ENCODE results near the gene CEP170B.
"Not testable (repeated sequence)": the region's sequence is repeated elsewhere in the genome, so short reads cannot be mapped to it uniquely, and the experiment has no call there.

CEP170B gene

DNA sequence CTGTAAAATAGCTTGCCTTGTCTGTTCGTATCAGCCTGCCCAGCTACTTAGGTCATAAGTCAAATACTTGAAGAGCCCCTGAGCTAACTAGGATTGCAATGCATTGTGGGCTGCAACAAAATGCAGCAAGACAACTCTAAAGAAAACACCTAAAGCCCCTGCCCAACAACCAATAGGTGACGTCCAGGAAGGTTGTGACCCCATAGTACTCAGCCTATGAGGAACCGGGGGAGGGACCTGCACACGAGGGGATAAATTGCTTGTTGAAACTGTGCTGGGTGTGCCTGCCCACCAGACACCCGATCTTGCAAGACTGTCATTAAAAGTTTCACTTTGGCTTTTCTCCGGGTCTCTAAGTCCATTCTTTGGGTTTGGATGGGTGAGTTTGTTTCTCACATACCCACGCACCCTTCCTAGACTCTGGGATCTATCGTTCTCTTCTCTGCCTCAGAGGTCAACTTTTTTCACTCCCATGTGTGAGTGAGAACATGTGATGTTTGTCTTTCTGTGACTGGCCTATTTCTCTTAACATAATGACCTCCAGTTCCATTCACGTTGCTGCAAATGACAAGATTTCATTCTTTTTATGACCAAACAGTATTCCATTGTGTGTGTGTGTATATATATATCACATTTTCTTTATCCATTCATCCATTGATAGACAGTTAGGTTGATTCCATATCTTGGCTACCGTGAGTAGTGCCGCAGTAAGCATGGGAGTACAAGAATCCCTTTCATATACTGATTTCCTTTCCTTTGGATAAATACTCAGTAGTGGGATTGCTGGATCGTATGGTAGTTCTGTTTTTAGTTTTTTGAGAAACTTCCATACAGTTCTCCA, 54.3 kb downstream of the CEP170B start:
- DNase-seq: not testable (repeated sequence)

DNA sequence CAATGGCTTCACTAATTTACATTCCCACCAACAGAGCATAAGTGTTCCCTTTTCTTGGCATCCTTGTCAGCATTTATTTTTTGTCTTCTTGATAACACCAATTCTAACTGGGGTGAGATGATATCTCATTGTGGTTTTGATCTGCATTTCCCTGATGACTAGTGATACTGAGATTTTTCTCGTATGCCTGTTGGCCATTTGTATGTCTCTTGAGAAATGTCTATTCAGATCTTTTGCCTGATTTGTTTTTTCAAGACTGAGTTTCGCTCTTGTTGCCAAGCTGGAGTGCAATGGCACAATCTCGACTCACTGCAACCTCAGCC, 54.9 kb downstream of the CEP170B start:
- no peak for DNase-seq

DNA sequence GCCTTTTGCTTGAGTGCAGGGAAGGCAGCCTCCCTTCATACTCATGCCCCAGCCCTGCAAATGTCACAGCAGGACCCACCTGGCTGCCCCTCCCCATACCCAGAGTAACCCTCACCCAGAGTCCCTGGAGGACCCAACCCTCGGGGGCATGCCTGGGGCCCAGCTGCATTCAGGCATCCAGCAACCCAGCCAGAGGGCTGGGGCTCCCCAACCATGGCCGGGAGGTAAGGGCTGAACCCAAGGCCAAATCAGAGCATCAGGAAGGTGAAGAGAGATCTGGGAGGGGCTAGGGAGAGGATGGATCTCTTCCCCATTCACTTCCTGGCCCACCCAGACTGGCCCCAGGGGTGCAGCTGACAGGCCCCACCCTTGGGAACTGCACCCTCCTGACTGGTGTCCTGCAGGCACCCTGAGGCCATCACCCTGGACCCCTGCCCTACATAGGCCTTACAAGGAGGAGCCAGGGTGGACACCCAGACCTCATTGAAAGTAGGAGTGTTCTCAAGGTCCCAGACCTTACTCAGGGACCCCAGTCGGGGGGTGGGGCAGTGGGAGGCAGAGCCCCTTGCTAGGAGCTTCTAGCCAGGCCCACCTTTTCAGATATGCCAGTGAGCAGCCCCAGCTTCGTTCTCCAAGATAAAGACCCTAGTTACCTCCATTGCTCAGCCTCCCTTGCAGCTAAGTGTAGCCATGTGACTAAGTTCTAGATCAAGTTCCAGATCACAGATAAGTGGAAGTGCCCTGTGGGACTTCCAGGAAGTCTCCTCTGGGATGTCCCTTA, 58.8 kb downstream of the CEP170B start:
- no peak for DNase-seq

DNA sequence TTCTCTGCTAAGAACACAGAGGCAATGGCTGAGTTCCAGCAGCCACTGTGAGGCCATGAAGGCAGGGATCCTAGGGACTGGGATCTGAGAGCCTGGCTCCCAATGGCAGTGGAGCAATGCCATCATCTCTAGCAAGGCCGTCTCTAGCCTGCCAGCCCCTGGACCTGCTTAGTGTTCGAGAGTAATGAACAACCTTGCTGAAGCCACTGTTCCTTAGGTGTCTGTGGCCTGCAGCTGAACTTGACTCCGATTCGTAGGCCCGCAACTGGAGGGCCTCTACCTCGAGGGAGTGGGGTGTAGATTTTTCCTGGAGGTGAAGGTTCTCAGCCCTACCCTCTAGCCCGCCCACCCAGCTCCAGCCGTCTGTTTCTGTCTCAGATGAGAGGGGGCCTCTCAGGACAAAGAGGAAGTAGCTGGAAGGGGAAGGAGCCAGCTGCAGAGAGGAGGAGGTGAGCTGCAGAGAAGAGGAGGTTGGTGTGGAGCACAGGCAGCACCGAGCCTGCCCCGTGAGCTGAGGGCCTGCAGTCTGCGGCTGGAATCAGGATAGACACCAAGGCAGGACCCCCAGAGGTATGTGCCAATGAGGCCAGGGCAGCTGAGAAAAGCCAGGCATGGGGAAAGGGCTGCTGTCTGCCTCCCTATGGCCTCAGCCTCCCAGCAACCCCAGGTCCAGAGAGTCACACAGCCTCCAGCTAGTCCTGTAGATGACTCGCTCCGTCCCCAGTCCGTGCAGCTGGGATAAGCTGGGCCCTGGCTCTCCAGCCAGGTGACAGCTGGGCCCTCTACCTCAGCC, 59.5 kb downstream of the CEP170B start, which contains the start of gene PLD4:
Gene PLD4 (plus strand): TSS at position 459 of the 793 bp plus-strand sequence. CDS start 2,262 bp downstream, outside the sequence.
- no peak for DNase-seq

DNA sequence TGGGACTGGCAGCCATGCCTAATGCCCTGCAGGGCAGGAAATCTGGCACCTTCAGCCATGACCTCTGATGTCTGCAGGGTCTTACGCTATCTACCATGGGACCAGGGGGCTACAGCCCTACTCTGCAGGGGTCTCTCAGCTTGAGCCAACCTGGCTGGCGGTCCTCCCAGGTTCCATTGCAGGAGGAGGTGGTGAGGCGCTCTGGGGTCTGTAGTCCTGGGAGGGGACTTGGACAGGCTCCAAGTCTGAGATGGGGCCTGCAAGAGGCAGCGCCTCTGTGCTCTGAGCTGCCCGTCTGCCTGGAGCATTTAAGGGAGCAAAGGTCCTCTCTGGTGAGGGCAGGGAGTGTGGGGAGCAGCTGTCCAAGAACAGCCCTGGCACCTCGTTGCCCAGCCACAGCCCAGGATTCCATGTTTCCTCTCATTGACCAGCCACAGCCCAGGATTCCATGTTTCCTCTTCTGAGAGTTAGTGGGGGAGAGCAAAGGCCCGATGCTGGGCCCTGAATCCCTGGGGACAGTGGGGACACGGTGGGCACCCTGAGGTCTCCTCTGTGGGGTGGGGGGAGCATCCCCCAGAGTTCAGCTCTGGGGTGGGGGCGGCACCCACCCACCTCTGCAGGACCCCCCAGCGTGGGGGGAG, 60.3 kb downstream of the CEP170B start:
- no peak for DNase-seq

DNA sequence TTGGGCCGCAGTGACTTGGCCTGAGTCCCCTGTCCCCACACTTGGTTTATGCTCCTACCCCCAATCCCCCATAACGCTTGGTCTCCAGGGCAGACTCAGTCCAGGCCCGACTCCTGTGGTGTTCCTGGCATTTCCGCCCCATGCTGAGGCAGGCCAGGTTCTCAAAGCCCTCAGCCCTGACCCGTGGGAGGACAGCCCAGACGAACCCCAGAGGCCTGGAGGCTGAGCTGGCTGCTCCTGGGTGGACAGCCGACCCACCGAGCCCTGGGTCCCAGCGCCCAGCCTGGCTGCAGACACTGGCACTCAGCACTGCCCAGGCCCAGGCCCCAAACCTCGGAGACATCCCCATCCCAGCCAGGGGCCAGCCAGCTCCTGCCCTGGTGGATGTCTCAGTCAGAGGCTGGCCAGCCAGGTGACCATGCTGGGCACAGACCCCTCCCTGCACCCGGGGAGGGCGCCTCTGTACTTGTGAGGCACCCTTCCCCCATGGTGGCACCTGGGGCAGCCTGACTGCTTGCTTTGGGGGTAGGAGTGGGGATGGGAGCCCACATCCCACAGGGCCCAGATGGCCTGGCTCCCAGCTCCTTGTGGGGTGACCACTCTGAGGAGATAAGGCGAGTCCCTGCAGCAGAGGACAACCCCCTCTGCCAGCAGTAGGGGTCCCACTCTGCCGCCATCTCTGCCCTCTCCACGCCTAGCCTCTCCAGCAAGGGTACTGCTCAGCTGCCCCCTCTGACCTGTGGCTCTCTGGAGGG, 61.0 kb downstream of the CEP170B start:
- DNase-seq: no peak

DNA sequence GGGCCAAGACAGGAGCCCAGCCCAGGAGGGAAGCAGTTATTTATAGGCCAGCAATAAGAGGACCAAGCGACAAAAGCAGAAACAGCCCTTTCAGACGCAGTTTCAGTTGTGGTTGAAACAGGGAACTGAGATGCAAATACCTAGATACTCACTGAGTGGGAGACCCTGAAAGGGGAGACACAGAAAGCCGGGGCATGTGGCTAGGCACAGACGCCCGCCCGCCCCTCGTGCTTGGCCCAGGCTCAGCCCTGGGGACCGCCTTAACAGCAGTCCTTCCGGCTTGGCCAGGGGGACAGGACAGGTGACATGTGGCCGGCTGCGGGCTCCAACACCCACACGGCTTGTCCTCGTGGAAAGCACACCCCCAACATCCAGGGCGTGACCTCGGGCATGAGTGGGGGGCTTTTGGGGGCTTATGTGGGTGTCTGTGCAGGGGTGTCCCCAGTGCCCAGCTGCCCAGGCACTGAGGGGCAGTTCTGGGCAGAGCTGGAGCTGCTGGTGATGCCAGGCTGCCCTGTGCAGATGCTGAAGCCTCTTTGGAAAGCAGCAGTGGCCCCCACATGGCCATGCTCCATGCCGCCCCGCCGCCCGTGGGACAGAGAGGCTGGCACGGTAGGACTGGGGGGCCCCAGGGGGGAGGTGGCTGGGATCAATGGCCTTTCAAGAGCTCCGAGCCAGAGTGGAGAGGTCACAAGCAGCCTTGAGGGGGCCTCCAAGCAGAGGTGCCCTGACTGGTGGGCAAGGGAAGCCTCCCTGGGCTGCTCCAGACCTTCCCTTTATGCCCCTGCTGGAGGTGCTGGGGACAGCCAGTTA, 61.8 kb downstream of the CEP170B start:
- peak; percentile 10 for DNase-seq

DNA sequence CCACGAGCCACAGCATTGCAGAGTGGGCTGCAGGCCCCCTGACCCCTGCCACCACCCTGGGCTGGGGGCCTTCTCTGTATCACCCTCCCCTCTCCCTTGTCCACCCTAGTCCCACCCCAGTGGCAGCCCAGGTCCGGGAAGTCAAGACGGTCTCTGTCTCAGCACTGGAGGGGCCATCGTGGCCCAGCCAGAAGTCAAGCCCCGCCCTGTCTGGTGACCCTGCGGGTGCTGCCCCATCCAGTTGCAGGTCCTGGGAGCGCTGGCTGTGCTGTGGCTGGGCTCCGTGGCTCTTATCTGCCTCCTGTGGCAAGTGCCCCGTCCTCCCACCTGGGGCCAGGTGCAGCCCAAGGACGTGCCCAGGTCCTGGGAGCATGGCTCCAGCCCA, 62.4 kb downstream of the CEP170B start:
- no peak for DNase-seq

DNA sequence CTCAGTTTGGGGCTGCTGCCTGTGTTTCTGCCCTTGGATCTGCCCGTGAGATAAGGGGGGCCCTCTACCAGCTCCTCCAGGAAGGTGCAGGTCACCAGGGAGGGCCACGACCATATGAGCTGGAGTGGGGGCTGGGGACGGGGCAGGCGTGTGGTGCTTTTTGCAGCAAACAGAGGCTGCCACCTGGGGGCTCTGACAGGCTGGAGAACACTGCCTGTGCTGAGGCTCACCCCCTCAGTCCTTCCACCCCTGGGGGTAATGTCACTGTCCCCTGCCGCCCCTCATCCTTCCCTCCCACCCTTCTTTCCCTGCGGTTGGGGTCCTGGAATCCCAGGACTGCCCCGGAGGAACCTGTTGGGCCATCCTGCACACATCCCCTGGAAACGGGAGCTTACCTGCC, 62.8 kb downstream of the CEP170B start:
- no peak for DNase-seq

DNA sequence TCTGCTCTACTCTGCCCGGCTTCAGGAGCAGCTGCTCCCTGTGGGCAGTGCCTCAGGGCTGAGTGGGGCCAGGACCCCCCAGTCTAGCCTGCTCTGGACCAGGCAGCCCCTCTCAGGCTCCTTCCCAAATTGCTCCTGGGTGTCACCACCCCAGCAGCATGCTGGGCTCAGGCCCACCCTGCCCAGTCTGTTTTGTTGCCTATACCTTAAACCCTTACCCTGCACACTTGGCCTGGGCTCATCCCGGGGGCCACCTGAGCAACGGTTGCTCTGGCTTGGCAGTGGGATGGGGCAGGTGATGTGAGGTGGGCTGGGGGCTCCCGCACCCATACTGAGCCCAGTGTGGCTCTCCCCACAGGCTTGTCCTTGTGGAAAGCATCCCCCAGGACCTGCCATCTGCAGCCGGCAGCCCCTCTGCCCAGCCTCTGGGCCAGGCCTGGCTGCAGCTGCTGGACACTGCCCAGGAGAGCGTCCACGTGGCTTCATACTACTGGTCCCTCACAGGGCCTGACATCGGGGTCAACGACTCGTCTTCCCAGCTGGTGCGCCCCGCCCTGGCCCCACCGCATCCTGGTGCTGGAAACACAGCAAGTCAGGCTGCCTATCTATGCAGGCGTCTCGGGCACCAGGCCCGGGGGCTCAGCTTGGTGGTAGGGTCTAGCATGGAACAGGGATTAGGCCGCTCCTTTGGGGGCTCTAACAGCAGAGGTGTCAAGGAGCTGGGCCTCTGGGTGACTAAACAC, 63.5 kb downstream of the CEP170B start:
- DNase-seq: no peak

DNA sequence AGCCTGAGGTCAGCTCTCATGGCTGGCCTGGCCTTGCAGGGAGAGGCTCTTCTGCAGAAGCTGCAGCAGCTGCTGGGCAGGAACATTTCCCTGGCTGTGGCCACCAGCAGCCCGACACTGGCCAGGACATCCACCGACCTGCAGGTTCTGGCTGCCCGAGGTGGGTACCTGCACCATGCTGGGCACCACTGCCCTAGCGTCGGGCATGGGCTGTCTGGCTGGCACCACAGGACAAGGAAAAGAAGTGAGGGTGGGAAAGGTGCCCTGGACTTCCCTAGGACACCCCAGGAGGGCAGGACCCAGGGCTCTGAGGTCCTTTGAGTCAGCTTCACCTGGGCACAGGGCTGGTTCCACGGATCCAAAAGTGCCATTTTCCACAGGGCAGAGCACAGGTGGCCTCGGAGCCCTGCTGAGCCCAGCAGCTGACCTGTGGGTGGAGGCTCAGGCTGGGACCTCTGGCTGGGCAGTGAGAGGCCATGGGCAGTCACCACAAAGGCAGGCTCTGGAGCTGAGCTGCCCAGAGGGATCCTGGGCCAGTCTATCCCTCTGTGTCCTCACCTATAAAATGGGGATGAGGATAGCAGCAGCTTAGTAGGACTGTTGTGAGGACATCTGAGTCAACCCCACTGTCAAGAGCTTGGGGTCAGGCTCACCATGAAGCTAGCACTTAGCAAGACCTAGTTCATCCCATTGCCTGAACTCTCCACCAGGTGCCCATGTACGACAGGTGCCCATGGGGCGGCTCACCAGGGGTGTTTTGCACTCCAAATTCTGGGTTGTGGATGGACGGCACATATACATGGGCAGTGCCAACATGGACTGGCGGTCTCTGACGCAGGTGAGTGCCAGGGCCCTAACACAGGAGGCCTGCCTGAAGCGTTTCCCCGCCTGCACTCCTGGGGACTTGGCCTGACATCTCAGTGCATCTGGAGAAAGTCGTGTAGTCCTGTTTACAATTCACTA, 64.5 kb downstream of the CEP170B start:
- no peak for DNase-seq

DNA sequence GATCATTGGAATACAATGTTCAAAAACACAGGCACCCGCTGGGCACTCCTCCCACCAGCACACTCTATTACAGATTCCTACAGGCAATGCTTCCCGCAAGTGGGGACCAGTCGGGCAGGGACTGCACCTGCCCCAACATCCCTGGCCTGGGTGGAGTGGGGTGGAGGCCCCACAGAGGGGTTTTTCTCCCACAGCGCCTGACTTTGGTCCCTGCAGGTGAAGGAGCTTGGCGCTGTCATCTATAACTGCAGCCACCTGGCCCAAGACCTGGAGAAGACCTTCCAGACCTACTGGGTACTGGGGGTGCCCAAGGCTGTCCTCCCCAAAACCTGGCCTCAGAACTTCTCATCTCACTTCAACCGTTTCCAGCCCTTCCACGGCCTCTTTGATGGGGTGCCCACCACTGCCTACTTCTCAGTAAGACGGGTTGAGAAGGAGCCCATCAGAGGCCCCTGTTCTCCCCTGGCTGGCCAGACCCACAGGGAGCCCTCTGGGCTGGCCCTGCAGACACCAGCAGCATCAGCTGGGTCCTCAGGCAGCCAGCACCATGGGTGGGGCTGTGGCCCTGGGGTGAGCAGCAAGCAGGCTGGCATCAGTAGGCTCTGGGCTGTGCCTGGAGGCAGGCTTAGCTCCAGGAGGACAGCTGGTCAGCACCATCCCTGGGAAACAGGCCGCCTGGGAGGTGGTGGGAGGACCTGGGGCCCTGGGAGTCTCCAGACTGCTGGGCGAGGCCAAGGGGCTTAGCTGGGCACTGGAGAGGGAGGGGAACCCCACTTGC, 65.6 kb downstream of the CEP170B start:
- DNase-seq: no peak

DNA sequence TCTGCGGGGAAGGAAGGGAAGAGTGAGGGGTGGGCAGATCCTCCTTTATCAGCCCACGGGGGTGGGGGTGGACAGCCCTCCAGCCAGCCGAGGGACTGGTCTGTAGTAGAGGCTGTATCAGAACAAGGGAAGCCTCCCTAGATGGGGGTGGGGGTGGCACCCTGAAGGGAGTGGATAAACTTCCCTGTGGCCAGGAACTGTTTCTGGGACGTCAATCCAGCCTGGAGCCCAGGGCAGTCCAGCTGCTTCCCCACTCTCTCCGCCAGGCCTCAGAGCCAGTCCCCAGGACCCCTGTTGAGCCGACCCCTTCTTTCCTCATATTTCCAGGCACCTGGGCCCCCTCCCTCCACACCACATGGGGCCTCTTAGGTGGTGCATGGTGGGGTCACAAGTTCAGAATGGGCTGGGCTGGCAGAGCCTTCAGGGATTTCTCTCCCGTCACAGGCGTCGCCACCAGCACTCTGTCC, 66.3 kb downstream of the CEP170B start:
- DNase-seq: no peak

DNA sequence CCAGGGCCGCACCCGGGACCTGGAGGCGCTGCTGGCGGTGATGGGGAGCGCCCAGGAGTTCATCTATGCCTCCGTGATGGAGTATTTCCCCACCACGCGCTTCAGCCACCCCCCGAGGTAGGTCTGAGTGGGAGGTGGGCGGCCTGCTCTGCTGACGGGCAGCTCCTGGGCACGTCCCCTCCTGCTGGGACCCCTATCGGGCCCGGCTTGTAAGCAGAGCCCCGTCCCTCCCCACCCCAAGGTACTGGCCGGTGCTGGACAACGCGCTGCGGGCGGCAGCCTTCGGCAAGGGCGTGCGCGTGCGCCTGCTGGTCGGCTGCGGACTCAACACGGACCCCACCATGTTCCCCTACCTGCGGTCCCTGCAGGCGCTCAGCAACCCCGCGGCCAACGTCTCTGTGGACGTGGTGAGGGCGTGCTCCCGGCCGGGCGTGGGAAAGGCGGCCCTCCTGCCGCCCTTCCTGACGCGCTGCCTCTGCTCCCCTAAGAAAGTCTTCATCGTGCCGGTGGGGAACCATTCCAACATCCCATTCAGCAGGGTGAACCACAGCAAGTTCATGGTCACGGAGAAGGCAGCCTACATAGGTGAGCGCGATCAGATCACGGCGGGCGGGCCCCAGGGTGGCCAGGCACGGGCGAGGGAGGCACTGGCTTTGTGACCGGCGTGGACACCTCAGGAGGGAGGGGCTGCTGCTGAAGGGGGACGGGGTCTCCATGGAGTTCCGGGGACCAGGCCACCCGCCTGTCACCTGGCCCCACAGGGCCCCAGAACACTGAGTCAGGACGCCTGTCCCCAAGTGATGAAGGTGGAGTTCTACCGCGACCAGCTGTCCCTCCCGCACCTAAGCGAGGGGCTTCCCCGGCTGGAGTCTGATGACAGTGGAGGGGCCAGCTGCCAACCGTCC, 67.0 kb downstream of the CEP170B start:
- no peak for DNase-seq

DNA sequence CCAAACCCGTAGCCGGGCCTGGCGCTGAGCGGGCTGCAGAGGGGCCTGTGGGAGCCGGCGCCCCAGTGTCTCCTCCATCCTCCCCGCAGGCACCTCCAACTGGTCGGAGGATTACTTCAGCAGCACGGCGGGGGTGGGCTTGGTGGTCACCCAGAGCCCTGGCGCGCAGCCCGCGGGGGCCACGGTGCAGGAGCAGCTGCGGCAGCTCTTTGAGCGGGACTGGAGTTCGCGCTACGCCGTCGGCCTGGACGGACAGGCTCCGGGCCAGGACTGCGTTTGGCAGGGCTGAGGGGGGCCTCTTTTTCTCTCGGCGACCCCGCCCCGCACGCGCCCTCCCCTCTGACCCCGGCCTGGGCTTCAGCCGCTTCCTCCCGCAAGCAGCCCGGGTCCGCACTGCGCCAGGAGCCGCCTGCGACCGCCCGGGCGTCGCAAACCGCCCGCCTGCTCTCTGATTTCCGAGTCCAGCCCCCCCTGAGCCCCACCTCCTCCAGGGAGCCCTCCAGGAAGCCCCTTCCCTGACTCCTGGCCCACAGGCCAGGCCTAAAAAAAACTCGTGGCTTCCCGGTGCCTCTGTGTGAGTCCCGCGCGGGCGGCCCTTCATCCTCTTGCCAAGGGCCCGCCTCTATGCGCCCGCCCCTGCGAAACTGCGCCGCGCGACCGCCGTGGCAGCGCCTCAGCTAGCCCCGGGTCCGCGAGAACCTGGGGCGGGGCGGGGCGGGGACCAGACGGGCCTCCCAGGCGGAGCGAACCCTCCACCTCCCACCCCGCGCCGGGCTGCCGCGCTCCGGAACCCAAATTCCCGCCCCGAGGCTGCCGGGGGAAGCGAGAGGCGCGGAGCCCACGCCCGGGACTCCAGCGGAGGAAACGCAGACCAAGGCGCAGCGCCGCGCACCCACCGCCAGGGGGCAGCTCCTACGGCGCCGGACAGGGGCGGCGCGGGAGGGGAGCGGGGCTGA, 67.9 kb downstream of the CEP170B start:
- DNase-seq: peak; percentile 88

Measured in activated CD4-positive, alpha-beta T cell treated with anti-CD3 and anti-CD28 coated beads, Interleukin-2, Interleukin-6, amounts not matched to agents 100 ng/mL and 50 ng/mL, durations not matched to agents 16 hours and 8 hours (primary cell).